Activated CD4-positive, alpha-beta T cell treated with anti-CD3 and anti-CD28 coated beads, Interleukin-2, amount 50 U/mL, for 48 hours (primary cell): ENCODE data around the gene TCF7L1.

Experiments used
- DNase-seq, 2 experiments: peaks; one replicate each; pipeline ENCODE4 v3.0.0-alpha.2; 2020

Gene TCF7L1

DNA sequence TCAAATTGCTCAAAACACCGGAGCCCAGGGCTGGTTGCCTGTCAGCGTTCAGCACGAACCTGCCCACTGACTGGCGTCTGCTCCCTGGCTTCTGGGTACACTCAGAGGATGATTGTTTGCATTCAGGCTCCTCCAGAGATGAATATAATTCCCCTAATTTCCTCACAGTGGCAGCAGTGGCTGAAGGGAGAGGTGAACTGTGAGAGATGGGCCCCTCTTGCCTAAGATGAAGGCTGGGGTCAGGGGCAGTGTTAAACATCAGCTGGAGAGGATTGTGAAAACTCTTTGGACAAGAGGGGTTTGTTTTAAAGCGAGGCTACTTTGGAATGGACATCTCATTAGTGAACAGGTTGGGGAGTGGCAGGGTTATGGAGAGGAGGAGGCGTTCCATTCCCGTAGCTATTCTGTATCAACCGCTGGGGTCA lies 31.0 kb downstream of the TCF7L1 start:
- no peak for DNase-seq

DNA sequence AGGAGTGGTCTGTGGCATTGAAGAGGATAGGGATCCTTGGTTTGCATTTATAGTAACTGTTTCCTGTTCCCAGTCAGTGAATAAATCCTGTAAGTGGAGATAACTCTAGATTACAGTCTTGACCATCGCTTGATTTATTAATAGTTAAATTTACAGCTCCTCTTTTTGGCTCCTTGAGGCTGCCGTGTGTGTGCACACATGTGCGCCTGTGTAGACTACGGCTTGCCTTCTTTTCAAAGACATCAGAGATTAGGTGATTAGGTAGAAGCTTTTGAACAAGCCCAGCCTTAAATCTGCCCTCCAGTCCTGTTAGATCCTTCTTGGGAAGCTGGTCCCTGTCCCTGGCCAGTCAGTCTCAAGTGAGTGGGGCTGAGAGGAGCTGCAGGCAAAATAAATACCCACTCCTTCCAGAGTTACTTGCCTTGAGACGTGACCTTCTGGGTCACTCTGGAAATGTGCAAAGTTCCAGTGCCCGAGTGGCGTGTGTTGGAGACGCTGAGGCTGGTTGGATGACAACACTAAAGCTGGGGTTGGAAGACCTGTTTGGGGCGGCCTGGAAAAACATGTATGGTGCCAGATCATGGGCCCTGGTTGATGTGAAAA lies 32.0 kb downstream of the TCF7L1 start:
- no peak for DNase-seq

DNA sequence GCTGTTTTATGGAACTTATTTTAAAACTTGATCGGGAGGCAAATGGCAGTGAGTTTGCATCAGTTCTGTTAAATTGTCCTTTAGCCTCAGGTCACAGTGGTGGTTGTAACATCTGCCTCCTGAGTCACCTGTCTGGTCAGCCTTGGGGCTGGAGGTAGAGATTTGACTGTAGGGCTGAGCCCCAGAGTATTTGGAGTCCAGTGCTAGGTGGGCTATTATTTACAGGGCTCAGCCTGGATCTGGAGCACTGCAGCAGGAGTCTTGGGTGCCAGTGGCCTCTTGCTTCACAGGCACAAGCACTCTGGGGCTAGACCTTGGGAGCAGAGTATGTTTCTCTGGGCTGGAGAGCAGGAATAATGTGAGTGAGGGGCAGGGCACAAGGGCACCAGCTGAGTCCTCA lies 32.8 kb downstream of the TCF7L1 start:
- DNase-seq, result no peak

DNA sequence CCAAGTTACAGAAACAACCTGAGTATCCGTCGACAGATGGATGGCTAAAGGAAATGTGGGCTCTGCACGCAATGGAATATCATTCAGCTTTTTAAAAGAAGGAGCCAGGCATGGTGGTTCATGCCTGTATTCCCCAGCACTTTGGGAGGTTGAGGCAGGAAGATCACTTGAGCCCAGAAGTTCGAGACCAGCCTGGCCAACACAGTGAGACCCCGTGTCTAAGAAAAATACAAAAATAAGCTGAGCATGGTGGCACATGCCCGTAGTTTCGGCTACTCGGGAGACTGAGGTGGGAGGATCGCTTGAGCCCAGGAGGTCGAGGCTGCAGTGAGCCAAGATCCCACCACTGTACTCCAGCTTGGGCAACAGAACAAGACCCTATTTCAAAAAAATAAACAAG lies 34.3 kb downstream of the TCF7L1 start:
- DNase-seq, result no peak

DNA sequence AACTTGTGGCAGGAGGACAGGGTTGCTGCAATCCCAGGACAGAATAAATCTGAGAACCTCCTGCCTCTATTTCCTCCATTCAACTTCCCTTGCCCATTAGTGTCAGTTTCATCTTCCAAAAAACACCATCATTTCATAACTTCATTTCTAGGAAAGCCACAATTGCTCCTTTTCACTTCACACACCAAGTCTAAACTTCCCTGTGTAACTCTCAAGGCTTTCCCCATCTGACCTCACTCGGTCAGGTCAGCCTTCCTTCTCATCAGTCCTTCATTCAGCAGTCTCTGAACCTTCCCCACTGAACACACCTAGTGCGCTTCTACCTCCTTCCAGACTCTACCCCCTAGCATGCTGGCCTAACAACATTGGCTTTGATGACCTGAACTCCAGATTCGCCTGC lies 35.8 kb downstream of the TCF7L1 start:
- DNase-seq, result no peak

DNA sequence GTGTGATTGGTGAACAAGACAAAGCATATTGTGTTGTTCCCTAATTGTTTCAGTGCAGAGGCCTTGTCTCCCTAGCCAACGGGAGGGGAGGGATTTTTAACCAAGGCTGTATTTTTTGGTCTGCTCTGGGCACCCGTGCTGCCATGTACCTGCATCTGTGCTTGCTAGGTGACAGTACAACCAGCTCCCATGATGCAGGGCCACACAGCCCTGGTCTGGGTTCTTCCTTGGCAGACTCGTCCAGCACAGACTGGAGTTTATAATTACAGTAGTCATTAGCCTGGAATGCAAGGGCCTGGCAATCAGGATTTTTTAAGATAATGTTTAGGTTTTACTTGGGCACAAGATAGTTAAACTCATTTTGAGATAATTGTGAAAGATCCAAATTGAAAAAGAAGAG lies 36.4 kb downstream of the TCF7L1 start:
- DNase-seq, result no peak

DNA sequence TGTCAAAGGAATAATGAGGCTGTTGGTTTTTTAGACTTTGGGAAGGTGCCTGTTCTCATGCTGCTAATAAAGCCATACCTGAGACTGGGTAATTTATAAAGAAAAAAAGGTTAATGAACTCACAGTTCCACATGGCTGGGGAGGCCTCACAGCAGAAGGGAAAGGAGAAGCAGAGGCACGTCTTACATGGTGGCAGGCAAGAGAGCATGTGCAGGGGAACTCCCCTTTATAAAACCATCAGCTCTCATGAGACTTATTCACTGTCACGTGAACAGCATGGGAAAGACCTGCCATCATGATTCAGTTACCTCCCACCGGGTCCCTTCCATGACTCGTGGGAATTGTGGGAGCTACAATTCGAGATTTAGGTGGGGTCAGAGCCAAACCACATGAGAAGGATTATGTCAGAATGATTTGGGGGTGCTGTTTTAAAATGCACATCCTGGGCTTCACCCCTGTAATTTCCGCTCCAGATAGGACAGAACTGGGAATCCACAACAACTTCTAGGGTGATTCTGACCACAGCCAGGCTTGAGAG lies 37.8 kb downstream of the TCF7L1 start:
- DNase-seq, result no peak

DNA sequence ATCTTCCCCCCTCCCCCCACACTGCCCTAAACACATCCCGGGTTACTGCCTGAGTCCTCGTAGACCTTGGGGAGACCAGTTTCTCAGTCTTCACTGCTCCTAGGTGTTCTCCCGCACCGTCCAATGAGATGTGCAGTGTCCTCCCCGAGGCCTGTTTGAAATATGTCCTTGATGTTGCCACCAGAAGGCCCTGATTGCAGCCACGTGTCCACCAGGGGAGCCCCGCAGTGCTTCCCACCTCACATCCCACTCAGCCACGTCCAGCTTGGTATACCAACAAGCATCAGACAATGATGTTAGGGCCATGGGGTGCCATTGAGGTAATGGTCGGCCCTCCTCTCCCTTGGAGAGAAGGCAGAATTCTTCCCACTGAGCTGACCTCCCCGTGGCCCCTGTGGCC lies 38.7 kb downstream of the TCF7L1 start:
- DNase-seq, result no peak

DNA sequence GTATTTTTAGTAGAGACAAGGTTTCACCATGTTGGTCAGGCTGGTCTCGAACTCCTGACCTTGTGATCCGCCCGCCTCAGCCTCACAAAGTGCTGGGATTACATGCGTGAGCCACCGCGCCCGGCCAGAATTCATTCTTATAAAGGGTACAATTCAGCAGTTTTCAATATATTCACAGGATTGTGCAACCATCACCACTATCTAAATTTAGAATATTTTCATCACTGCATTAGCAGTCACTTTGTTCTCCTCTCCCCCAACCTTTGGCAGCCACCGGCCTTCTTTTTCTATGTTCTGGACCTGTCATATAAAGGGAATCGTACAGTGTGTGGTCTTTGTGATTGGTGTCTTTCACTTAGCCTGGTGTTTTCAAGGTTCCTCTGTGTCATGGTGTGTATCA lies 40.7 kb downstream of the TCF7L1 start:
- no peak for DNase-seq

DNA sequence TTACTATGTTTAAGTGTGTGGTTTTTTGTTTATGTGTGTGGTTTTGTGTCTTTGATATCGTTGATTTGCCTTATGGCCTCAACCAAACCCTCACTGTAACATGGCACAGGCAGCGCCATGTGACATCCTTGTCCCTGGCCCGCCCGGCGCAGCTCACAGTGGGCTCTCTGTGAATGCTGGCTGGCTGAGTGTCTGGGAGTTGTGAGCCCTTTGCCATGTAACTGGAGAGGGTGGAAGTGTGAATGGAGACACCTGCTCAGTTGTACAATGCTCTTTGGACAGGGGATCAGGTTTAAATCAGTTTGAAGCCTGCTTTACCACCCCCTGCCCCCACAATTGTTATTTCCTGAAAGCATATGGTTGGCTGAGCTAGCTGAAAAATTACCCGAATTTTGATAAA lies 41.8 kb downstream of the TCF7L1 start:
- no peak for DNase-seq

DNA sequence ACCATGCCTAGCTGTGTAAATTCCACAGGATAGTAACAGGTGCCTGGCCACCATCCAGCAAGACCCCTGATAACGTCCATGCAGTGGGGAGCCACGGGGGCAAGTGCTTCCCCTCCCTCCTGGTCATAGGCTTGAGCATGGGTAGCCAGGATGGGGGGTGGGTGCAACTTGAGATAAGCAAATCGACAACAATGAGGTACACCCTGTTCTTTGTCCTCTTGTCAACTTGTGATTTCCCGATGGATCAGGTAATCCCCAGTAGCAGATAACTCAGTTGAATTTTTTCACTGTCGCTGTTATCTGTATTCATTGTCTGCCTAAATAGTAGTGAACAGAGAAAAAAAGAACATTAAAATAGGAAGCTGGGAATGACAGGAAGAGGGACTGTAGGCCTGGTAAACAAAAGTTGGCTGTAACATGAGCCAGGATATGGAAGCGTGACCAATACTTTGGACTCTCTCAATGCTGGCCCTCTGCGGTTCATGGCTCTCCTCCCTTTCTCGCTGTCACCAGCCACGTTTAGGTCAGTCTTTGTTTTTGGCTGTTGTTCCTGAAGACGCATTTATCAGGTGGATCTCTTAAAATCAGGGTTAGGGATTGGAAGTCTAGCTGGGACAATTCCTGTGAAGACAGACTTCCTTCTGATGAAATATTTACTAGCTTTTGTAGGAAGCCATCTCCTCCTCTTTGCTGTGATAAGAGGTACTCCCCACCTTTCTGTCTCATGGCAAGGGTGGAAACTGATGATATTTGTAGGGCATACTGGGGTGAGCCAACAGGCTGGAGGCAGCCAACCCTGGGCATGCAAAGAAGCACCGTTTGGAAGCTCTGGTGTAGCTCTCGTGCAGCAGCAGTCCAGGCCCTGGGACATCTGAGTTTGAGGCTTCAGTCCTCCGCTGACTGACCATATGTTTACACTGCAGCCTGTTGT lies 42.4 kb downstream of the TCF7L1 start:
- DNase-seq, result no peak

DNA sequence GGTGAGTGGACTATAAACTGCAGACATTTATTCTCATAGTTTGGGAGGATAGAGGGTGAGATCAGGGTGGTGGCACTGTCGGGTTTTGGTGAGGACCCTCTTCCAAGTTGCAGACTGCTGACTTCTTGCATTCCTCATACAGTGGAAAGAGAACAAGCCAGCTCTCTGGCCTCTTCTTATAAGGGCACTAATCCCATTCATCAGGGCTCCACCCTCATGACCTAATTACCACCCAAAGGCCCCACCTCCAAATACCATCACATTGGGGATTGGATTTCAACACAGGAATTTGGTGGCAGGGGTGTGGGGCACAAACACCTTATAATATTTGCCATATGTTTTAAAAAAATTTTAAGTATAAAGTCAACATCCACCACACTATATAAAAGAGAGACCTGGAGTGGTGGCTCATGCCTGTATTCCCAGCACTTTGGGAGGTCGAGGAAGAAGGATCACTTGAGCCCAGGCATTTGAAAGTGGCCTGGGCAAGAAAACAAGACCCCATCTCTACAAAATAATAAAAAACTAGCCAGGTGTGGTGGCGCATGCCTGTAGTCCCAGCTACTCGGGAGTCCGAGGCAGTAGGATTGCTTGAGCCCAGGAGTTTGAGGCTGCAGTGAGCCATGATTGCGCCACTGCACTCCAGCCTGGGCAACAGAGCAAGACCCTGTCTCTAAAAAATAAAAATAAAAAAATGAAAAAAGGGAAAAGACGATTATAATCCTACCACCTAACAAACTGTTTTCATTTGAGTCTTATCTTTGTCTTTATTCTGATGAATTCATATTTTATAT lies 44.0 kb downstream of the TCF7L1 start:
- DNase-seq, result no peak

DNA sequence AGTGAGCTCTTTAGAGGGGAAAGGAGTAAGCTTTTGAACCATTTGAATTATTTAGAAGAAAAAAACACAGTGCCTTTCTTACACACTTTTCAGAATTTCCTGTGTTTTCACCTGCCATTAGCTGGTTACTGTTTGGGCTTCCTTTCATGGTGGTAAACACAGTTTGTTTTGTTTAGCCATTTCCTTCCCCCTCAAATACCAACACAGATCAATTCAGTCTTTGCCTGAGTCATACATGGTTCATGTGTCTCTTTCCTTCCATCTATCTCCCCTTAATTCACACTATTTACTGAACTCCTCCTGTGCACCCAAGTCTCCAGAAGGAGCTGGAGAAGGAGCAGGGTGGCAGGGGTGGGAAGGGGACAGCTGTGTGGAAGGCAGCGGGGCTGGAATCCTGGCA lies 45.0 kb downstream of the TCF7L1 start:
- DNase-seq, result no peak

DNA sequence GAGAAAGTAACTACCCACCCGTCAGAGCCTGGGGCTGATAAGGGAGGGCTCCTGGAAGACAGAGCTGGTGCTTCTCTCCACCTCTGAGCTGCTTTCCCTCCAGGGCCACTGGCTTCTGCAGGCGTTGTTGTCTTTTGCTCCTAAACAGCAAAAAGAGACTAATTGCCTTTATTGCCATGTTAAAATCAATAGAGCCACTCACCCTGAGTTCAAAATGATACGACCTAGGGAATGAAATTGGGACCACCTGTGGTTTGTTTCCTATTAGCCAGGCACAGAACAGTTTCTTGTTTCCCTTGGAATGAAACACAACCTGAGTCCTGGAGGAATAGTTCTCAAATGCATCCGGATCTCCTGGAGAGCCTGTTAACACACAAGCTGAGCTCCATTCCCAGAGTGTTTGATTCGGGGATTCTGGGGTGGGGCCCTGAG lies 45.8 kb downstream of the TCF7L1 start:
- DNase-seq, result no peak

DNA sequence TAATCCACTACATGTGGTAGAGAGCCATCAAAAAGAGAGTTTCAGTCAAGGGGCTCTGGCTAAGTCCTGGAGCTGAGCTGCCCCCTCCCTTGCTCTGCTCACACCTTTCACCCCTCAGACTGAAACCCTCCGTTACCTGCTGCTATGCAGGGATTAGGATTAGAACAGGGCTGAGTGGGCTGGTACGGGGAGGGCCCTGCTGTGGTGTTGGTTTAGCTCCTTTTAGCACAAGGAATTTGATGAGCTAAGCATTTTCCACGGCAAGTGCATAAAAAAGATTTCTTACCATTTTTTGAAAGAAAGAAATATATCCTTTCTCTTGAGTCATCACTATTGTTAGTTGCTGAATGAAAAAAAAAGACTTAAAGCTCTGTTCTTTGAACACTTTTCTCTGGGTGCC lies 46.3 kb downstream of the TCF7L1 start:
- no peak for DNase-seq

DNA sequence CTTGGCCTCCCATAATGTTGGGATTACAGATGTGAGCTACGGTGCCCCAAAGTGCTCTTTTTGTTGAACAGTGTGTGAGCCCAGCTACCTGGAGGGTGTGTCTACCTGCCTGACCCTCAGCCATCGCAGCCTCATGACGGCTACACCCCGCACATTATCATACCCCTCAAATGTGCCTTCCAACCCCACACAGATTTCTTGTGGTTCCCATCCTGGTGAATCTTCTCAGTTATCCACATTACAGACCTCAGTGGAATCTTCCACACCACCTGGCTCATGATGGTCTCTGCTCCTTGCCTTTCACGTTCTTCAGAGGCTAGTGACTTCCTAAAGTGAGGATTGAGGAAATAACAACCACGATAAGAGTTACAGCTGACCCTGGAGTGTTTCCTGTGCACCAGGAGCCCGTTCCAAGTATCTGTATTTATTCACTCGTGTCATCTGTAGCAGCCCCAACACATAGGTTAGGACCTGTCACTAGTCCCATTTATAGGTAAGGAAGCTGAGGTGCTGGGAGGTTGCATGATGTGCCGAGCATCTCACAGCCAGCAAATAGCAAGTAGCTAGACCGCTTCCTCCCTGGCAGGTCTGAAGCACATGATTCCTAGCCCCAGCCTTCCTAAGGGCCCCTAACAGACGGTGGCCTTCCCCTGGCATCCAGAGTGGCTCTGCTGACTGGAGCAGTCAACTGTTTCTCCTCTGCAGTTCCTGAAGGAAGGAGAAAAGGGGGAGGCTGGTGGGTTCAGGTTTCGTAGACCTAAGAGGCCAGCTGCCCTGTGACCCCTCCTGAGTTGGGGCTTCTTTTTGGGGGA lies 47.3 kb downstream of the TCF7L1 start:
- no peak for DNase-seq

DNA sequence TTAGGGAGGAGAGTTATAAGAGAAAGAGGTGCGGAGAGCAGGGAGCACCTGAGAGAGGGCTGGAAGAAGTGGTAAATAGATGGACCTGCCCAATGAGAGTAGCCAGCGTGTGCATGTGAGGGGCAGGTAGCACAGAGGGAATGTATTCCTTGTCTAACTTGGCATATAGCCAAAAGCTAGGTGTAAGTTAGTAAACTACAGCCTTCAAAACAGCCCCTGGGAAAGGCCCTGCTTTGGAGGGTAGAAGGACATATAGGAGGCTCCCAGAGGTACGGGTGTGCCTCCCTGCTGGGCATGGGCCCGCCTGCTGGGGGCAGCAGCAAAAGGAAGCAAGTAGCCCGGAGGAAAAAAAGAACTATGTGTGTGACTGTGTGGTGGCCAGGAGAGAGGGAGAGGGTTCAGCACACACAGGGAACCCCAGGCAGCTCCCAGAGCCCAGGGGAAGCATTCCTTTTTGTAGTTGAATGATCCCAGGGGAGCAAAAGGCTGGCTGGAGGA lies 48.0 kb downstream of the TCF7L1 start:
- DNase-seq, result no peak

DNA sequence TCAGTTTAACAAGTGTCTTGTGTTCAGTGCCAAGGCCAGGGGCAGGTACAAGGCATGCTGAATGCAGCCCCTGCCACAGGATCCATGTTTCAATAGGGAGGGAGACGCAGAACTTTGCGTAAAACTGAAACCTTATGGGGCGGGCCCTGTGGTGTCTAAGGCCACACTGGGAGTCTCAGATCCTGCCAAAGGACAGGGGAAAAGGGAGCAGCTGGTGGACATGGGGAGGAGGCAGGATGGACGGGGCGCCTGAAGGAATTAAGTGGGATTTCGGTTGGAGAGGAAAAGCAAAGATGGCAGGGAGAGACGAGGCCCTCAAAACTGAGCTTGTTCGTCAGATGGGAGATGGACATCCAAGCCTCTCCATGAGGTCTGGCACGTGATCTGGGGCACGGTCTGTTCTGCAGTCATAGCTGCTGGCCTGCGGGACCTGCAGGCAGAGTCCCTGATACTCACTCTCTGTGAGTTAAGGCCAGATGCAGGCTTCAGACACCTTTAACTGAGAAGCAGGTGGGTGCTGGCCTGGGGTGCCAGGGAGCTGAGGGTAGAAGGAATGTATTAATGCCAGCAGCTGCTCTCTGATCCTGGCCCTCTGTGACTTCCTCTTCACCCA lies 48.8 kb downstream of the TCF7L1 start:
- no peak for DNase-seq

DNA sequence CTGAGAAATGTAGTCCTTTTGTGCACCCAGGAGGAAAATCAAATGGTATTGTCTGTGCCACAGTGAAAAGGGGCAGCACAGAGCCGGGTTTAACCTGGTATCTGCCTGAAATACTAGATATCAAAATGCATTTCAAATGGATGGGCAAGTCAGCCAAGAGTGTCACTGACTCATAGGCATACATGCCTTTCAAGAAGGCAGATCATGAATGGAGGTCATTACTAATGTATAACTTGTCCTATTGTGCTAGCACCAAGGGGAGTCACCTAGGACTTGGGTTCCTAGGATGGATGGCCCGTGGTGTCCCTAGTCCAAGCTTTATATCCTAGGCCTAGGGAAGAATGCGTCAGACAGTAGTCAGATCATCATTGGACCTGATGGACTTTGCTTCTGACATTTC lies 49.9 kb downstream of the TCF7L1 start:
- DNase-seq, result no peak

DNA sequence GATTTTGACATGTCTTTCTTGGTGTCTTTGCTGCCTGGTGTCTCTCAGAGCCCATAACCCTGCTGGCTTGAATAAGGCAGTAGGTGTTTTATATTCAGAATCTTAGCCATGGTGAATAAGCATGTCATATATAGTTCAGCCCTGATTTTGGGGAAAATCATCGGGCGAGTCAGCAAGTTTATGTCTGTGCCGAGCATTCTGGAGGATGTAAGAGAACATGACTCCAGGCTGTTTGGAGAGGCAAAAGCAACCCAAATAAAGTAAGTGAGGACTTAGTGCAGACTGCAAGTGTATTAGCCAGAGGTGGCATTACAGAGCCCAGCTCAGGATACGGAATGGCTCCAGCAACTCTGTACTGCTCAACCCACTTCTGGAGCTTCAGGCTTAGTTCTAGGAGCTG lies 50.3 kb downstream of the TCF7L1 start:
- no peak for DNase-seq

DNA sequence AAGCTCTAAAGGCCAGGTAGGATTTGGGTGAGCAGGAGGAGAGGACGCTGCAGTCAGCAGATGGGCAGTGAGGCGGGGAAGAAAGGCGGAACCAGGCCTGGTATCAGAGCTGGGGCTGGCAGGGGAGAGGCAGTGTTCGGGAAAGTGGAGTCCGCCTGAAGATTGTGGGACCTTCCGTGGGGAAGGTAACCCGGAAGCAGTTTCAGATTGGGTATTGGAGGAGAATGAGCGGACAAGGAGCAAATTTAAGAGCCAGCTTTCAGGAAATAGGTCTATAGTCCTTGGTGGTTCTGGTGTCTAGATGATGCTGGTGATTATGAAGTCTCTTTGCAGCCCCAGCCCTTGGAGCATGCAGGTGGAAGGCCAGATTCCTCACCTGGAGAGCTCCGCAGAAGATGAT lies 51.0 kb downstream of the TCF7L1 start:
- DNase-seq, result no peak

DNA sequence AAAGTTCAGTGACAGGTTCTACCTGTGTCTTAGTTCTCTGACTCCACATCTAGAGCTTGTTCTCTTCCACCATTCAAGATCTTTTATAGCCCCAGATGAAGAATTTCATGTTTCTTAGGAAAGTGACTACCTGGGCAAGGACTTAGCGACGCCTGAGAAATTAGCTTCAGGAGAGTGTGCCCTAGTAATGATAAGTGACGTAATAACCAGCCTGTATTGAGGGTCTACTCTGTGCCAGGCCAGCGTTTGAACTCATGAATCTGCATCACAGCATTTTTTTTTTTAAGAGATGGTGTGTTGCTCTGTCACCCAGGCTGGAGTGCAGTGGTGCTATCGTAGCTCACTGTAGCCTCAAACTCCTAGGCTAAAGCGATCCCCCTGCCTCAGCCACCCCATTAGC lies 51.8 kb downstream of the TCF7L1 start:
- no peak for DNase-seq
